WERI-Rb-1 (cell line): ENCODE results near the gene FBXW11.

ENCODE experiments used
- DNase-seq: peaks from one replicate; pipeline ENCODE4 v3.0.0-alpha.2; 2020
- H3K27ac ChIP-seq: fragments of 250-450 bp; sonication (Bioruptor Pico); 2 replicates; pipeline ENCODE4 v1.5.1; 2020; ENCODE audit warnings: mild to moderate bottlenecking, moderate library complexity
- H3K27me3 ChIP-seq: fragments of 250-450 bp; sonication (Bioruptor Pico); 2 replicates; pipeline ENCODE4 v1.5.1; 2021; ENCODE audit warnings: mild to moderate bottlenecking, low read depth, moderate library complexity; ENCODE audit not compliant: insufficient read depth, severe bottlenecking
- H3K36me3 ChIP-seq: fragments of 250-450 bp; sonication (Bioruptor Pico); 2 replicates; pipeline ENCODE4 v1.5.1; 2020; ENCODE audit warnings: mild to moderate bottlenecking, moderate library complexity
- H3K4me3 ChIP-seq: 2 replicates; pipeline ENCODE4 v1.5.1; 2011; ENCODE audit warnings: low read depth, mild to moderate bottlenecking, control low read depth, low read length
- H3K9me3 ChIP-seq: fragments of 250-450 bp; sonication (Bioruptor Pico); 2 replicates; pipeline ENCODE4 v1.5.1; 2021; ENCODE audit warnings: mild to moderate bottlenecking, moderate library complexity; ENCODE audit not compliant: severe bottlenecking
- CTCF ChIP-seq: IDR thresholded peaks from 2 replicates; pipeline ENCODE4 v1.5.1; 2011; ENCODE audit warnings: low read depth, mild to moderate bottlenecking, control low read depth, inconsistent platforms, low read length

The FBXW11 gene

DNA sequence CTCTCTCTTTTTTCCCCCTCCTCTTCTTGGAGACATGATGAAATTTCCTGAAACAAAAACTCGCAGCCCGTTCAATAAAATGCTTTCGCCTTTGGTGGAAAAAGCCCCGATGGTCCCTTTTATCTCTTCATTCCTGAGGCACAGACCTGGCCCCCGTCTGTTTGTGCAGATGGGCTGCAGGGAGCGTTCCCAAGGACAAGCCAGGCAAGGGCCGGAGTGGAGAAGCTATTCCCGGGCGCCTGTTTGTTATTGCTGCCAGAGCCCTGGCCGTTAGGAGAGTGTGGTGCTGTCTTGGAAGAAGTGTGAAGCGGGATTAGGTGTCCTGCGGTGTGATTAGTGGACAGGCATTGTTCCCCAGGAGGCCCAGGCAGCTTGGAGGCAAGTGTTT lies 149.0 kb downstream of the FBXW11 start:
- DNase-seq, result no peak
- Histone ChIP-seq H3K9me3 (no peaks in the 10 kb centered on the region), H3K27me3 (no peaks in the 10 kb centered on the region), H3K27ac (no peak overlapping the region), H3K36me3 (no peaks in the 10 kb centered on the region), H3K4me3 (no peak overlapping the region)
- no peak for TF ChIP-seq CTCF

DNA sequence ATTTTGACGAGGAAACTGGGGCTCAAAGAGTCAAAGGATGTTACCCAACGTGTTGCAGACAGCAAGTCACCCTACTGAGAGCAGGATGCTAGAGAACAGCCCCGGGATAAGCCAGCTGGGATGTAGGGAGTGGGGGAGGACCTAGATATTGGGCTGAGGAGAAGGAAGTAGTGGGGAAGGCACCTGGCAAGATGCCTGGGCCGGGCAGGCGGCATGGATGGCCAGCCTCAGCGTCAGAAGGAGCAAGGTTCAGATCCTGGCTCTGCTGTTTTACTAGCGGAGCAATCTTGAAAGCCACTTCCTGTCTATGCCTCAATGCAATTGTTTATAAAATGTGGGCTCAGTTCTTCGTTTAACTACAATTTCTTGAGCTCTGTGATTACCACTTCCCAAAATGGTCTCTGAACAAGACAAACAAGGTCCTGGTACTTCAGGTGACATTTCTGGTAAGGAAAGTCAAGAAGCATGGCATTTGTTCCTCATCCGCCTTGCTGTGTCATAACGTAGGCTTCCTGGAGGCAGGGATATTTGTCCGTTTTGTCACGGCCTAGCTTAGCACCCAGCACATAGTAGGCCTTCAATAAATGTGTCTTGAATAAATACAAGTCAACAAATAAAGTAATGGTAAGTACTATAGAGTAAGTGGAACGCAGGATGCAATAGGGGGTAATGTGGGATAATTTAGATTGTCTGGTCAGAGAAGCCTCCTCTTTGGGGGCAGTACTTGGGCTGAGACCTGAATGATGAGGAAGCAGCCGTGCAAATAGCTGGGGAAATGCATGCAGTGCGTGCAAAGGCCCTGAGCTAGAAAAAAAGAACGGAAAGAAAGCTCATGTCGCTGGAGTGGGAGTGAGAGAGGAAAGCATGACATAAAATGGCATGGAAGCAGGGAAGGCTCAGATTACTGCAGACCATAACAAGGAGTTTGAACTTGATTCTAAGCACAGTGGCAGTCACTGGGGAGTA lies 150.4 kb downstream of the FBXW11 start:
- Histone ChIP-seq H3K9me3 (no peaks in the 10 kb centered on the region), H3K4me3 (no peak overlapping the region), H3K36me3 (no peaks in the 10 kb centered on the region), H3K27me3 (no peaks in the 10 kb centered on the region), H3K27ac (no peak overlapping the region)
- TF ChIP-seq CTCF, result no peak
- no peak for DNase-seq

- Histone ChIP-seq H3K27me3 (no peaks in the 10 kb centered on the region), H3K4me3 (no peak overlapping the region), H3K27ac (no peak overlapping the region), H3K9me3 (no peaks in the 10 kb centered on the region), H3K36me3 (no peaks in the 10 kb centered on the region)
- DNase-seq, result no peak
- no peak for TF ChIP-seq CTCF
Observed at GRCh38 chr5:171855265-171855664, 151.2 kb downstream of the FBXW11 start.

- Histone ChIP-seq H3K36me3 (no peaks in the 10 kb centered on the region), H3K9me3 (no peaks in the 10 kb centered on the region), H3K27me3 (no peaks in the 10 kb centered on the region), H3K27ac (no peak overlapping the region), H3K4me3 (no peak overlapping the region)
- DNase-seq, result no peak
- TF ChIP-seq CTCF, result no peak
Observed at GRCh38 chr5:171852255-171852681, 154.2 kb downstream of the FBXW11 start.

GRCh38 chr5:171851251-171851650 lies 155.2 kb downstream of the FBXW11 start:
- Histone ChIP-seq H3K4me3 (no peak overlapping the region), H3K9me3 (no peaks in the 10 kb centered on the region), H3K27me3 (no peaks in the 10 kb centered on the region), H3K27ac (no peak overlapping the region), H3K36me3 (no peaks in the 10 kb centered on the region)
- DNase-seq, result no peak
- TF ChIP-seq CTCF, result no peak
